GM21381 (cell line): ENCODE data around the gene STRA6.

ENCODE experiments used
- ATAC-seq: cut with Tn5 transposase; IDR thresholded peaks from one replicate; pipeline ENCODE4 v1.9.1; 2021; ENCODE audit warnings: mild to moderate bottlenecking, moderate library complexity; ENCODE audit not compliant: unreplicated experiment

STRA6 gene

DNA sequence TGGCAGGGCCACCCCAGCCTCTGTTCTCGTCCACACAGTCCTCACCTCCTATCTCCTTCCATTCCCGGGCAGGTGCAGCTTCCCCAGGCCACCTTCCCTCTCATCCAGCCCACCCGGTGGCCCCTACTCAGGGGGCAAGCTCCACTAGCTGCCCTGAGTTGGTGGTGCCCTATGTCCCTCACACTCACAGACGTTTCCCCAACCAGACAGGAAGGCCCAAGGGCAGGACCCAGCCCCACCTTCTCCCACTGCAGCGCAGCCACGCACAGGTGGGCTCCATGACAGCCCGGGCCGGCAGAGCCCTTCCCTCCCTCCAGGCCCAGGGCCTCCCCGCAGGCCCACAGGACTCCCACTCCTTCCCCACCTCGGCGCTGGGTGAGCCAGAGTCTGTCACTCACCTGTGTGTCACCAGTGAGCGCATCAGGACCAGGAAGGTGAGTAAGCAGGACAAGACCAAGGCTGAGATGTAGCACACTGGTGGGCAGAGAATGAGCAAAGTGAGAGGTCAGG, 17.9 kb downstream of the STRA6 start:
- no peak for ATAC-seq

DNA sequence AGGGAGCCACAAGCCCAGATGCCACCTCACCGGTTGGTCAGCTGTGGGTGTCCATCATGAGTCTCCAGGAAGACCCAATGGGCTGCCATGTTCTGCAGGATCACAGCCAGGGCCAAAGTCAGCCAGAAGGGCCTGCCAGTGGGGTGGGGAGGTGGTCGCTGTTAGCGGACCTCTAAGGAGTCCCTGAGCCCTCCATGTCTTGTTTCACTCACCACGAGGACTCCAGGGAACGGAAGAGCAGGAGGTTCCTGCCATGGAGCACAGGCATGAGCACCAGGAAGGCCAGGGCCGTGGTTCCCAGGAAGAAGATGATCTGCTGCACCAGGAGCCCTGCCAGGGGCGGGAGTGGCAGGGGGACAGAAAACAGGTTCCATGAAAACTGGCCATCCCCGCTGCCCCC, 20.5 kb downstream of the STRA6 start:
- no peak for ATAC-seq

DNA sequence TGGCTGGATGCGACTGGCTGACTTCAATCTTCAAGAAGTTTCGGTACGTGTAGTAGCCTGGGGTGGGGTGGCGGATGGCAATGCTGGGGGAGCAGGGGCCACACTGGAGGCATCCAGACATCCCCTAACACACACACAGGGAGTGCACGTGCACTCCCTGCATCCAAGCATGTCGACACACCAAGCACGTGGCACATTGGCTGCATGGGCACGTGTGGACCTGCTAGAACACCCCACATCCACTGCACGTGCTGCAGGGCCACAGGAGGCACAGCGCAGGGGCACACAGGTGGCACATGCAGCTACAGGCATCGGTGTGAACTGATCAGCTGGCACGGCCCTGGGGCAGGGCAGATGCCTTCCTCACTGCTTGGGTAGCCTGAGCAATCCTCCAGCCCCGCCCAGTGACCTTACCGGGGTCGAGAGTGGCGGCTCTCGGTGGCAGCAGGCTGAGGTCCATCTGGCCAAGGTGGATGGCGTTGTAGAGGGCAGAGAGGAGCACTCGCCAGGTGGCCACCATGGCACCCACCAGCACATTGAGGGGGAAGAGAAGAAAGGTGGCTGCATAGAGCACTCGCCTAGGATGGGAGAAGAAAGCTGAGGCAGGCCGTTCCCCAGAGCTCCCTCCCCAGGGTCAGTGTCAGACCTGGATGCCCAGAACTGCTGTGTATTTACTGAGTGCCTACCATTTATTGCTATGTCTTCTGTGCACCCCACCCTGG, 21.5 kb downstream of the STRA6 start:
- ATAC-seq = no peak

DNA sequence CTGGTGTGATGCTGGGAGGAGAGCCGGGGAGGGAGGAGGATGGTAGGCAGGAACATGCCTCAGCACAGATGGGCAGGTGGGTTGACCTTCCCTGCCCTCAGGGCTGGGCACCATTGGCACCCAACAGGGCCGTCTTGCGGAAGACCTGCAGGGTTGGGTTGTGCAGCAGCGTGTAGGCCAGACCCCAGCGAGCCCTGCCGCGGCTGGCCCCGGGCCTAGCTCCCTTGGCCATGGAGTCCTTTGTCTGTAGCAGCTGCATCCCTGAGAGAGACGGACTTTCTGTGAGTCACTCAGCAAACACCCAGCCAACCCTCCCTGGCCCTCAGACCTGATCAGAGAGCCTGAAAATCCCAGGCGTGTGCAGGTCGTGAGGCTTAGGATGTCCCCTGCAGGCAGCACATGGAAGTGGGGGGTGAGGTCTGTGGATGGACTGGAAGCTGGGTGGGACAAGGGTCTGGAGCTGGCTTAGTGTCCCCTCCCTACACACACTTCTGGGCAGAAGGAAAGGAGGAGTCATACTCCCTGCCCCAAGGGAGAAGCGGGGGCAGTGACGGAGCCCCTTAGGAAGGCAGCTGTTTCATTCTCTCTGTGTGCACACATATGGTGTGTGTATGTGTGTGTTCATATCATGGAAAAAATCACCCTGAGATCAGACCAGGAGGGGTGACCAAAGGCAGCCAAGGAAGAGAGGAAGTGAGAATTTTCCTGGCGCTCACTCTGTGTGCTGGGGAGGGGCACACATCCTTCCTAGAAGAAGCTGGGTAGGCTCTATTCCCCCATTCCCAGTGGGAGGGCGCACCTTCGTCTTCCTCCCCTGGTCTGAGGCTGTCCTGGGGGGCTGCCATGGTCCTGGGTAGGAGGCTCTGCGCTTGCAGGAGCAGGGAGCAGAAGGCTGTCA, 22.4 kb downstream of the STRA6 start:
- ATAC-seq = no peak

DNA sequence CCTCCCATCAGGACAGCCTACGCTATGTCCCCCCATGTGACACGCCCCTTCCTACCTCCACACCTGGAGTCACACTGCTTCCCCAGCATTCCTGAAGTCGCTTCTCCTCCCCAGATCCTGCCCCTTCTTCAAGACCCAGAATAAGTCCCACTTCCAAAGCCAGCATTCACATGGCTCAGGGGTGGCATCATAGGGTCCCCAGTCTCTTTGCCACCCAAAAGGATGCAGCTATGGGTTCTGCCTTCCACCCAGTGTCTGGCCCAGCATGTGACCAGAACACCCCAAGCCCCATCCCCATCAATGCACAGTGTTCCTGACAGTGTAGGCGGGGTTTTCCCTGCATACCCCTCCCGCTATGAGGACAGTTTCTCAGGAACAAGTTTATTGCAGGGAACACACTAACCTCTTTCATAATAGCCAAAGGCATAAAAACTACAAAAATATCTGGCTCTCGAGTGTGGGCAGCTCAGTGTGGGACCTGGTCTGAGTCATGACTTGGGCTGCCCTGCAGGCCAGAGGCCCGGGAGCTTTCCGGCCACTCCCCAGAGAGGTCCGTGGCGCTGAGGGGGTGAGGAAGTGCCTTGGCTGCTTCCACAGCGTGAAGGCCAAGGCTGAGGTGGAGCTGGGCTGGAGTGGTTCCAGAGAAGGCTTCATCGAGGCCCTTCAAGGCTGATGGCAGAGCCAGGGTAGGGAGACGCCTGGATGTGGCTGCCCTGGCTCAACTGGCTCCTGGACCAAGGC, 23.3 kb downstream of the STRA6 start:
- no peak for ATAC-seq

DNA sequence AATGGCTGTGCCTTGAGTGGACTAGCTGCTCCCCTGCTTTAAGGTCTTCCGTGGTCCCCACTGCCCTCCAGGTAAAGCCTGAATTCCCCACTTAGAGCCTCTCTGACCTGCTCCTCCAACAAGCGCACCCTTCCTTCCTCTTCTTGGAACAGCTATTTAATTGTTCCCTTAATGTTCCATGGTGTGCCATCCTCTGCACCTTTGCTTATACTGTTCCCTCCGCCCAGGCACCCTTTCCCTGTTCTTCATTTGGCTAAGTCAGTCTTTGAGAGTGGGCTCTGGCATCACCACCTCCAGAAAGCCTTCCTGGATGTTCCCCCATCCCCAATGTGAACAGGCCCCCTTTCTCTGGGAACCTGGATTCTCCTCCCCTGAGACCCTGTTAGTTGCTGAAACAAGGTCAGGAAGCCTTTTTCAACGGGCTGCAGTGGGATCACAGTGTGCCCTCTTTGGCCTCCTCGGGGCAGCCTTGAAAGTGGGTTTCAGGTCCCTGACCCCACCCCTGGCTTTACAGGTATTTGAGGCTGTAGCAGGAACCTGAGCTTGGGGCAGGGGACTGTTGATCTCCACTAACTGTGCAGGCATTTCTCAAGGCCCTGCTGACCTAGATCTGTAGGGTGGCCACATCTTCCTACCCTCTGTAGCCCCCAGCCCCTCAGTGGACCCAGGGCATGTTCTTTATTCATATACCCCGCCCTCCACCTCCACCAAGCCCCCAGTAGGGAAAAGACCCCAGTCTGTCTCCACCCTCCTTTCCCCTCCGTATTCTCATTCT, 24.1 kb downstream of the STRA6 start:
- no peak for ATAC-seq

DNA sequence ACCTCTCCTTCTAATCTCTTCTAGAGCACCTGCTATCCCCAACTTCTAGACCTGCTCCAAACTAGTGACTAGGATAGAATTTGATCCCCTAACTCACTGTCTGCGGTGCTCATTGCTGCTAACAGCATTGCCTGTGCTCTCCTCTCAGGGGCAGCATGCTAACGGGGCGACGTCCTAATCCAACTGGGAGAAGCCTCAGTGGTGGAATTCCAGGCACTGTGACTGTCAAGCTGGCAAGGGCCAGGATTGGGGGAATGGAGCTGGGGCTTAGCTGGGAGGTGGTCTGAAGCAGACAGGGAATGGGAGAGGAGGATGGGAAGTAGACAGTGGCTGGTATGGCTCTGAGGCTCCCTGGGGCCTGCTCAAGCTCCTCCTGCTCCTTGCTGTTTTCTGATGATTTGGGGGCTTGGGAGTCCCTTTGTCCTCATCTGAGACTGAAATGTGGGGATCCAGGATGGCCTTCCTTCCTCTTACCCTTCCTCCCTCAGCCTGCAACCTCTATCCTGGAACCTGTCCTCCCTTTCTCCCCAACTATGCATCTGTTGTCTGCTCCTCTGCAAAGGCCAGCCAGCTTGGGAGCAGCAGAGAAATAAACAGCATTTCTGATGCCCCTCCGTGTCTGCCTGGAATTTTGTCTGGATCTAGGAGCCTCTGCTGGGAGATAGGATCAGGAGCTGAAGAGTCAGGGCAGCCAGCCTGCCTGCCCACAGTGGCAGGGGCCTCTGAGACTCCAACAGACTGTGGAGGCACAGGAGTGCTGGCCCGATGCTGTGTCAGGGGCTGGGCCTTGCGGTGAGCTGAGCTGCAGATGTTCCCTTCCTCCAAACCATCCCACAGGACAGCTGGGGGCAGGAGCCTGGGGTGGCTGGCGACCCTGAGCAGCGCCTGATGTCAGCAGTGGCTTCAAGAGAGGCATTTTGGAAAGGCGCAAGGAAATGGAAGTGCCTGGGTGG, 26.0 kb downstream of the STRA6 start:
- ATAC-seq = no peak

DNA sequence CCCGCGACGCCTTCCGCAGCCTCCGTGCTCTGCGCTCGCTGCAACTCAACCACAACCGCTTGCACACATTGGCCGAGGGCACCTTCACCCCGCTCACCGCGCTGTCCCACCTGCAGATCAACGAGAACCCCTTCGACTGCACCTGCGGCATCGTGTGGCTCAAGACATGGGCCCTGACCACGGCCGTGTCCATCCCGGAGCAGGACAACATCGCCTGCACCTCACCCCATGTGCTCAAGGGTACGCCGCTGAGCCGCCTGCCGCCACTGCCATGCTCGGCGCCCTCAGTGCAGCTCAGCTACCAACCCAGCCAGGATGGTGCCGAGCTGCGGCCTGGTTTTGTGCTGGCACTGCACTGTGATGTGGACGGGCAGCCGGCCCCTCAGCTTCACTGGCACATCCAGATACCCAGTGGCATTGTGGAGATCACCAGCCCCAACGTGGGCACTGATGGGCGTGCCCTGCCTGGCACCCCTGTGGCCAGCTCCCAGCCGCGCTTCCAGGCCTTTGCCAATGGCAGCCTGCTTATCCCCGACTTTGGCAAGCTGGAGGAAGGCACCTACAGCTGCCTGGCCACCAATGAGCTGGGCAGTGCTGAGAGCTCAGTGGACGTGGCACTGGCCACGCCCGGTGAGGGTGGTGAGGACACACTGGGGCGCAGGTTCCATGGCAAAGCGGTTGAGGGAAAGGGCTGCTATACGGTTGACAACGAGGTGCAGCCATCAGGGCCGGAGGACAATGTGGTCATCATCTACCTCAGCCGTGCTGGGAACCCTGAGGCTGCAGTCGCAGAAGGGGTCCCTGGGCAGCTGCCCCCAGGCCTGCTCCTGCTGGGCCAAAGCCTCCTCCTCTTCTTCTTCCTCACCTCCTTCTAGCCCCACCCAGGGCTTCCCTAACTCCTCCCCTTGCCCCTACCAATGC, 27.1 kb downstream of the STRA6 start:
- no peak for ATAC-seq

DNA sequence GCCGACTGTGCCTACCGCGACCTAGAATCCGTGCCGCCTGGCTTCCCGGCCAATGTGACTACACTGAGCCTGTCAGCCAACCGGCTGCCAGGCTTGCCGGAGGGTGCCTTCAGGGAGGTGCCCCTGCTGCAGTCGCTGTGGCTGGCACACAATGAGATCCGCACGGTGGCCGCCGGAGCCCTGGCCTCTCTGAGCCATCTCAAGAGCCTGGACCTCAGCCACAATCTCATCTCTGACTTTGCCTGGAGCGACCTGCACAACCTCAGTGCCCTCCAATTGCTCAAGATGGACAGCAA, 27.7 kb downstream of the STRA6 start:
- no peak for ATAC-seq

DNA sequence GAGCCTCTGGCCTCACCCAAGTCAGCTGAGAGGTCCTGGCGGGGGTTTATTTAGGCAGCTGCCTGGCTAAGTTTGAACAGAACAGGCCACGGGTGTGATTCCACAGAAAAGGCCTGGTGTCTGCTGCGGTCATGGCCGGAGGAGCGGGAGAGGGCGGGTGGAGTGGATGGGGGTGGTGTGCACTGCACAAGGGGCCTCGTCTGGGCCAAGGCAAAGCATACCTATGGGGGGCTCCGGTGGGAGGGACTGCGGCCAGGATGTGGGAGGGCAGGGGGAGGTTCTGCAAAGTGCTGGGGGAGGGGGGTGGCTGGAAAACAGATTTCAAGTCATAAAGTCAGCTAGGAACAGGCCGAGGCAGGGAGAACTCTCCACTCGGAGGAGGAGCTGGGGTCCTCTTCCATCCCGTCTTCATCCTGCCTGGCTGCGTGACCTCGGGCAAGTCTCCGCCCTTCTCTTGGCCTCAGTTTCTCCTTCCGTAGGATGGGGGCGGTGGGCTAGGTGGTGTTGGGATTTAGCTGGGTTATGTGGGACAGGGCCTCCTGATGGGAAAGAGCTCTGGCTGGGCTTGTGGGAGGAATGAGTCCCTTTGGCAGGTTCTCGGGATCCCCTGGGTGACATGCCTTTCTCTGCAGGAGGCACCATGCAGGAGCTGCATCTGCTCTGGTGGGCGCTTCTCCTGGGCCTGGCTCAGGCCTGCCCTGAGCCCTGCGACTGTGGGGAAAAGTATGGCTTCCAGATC, 28.2 kb downstream of the STRA6 start:
- ATAC-seq = no peak

DNA sequence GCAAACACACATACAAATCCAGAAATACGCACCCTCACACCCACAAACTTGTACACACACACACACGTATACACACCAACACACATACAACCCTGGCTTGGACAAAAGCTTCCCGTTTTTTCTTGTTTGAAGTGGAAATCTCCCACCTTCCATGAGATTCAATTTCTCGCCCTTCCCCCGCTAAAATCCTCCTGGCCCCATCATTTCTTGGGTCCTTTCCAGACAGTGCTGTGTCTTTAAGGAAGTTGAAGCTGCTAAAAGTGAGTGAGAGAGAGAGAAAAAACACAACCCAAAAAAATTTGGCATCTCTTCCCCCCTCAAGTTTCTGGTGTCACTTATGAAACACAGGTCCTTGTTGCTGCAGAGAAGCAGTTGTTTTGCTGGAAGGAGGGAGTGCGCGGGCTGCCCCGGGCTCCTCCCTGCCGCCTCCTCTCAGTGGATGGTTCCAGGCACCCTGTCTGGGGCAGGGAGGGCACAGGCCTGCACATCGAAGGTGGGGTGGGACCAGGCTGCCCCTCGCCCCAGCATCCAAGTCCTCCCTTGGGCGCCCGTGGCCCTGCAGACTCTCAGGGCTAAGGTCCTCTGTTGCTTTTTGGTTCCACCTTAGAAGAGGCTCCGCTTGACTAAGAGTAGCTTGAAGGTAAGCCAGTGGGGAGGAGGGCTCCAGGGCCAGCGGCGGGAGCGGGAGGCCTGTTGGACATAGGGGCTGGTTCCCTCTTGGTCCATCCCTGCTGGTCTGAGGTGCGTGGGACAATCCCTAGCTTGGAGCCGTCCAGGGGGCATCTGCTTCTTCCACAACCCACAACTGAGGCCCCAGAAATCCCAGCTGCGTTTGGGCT, 29.0 kb downstream of the STRA6 start, which contains the start of gene ISLR:
TSS of gene ISLR (plus strand) at position 331 of the 839 bp plus-strand sequence. CDS start 1,149 bp downstream, outside the sequence.
- no peak for ATAC-seq

DNA sequence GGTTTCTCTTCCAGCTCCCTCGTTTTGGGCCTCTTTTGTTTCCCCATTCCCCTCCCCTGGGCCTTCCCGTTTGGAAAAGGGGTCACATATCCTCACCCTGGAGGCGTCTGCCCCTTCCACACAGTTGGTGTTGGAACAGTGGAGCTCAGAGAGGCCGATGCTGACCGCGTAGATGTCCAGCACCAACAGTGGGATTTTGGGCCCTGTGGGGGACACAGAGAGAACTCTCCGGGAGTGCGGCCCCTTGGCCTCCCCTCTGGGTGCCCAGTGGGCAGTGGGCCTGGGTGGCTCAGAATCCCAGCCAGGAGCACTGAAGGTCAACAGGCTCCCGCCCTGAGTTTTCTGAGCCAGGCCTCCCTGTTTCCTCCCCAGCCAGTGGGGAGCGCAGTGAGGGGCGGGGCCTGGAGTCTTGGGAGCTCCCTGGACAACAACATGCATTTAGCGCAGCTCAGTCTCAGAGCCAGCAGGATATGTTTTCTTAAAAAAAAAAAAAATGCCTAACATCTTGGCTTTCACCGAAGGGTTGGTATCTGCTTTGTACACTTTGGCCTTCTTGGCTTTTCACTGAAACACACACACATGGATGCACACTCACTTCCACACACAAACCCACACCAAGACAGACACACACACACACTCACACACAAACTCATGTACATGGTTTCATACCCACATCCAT, 29.7 kb downstream of the STRA6 start:
- no peak for ATAC-seq

DNA sequence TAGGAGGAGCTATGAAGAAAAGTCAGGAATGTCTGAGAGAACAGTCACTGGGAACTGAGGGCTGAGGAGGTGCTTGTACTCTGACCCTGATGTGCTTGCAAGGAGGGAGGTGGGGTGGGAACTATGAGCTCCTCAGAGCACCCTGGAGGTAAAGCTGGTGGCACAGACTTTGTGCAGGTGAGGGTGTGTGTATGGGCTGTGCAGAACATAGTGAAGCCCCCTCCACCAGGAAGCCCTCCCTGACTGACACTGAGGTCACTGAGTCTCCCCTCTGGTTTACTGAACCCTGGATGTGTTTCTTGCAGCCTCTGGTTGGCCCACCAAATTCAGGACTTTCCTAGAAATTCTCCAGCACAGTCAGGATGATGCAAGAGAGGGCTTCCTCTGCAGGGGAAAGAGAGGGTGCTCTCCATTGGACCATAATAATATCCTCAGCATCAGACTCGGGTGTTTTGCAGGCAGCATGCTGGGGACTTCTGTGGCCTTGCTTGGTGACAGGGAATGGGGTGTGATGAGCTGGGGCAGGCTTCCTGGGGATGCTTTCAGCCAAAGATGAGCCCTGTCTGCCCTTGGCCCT, 30.5 kb downstream of the STRA6 start:
- ATAC-seq = no peak

DNA sequence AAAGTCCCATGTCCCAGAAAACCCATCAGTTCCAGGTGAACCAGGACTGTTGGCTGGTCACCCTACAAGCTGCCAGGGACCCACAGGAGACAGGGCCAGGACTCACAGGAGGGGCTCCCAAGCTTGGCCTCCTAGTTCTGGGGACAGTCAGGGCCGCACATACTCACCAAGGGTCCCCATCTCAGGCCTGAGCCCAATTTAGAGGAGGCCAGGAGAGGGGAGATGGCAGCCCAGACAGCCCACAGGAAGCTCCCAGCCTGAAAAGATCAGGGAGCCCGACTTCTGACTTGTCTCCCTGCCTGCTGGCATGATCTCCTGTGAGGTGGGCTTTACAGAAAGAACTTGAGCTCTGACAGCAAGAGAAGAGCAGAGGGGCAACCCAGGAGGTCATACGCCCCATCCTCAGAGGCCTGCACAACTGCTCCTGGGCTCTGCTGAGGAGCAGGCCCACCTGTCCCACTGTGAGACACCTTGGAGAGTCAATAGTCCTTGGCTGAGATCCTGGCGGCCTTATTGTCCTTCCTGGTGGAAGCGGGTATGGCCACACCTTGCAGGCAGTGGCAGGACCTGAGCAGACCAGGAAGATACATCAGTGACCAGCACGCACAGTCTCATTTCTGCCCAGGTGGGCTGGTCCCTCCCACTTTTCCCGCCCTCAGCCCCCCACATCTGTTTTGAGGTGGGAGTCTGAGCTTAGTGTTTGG, 31.6 kb downstream of the STRA6 start:
- ATAC-seq = no peak

DNA sequence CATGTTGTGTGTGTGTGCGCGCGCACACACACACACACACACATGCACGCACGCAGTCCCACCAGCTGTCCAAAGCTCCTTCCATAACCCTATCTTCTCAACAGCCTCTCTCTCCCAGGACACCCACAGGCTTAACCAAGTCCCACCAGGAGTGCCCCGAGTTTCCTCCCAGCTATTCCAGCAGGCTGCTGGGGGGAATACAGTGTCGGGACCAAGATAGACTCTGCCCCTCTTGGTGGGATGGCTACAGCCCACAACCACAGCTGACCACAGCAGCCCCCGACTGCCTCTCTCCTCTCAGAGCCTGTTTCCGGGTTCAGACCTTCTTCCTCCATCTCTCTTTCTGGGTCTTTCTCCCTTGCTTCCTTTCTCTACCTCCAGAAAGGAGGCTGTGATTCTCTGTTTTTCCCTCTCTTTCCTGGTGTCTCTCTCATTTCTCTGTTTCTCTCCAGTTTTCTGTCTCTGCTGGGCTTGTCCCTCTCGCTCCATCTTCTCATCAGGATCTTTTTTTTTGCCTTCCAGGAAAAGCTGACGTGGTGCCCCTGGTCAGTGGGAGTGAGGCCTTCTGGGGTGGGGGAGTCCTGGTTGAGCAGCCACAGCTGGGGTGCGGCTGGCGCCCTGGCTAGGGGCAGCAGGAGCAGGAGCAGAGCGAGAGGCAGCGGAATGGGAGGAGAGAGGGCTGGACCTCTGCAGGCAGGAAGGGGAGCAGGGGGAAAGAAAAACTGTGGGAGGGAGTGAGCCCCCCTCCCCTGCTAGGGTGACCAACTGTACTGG, 32.3 kb downstream of the STRA6 start:
- ATAC-seq = no peak
